Stimulated activated CD8-positive, alpha-beta memory T cell treated with anti-CD3 and anti-CD28 coated beads, Interleukin-4, amount 100 ng/mL, for 48 hours (primary cell): ENCODE results near the gene DPY19L2.
"Not testable (repeated sequence)": the region's sequence is repeated elsewhere in the genome, so short reads cannot be mapped to it uniquely, and the experiment has no call there.

Experiments used
- DNase-seq: peaks from one replicate; pipeline ENCODE4 v3.0.0-alpha.2; 2020

Gene DPY19L2

DNA sequence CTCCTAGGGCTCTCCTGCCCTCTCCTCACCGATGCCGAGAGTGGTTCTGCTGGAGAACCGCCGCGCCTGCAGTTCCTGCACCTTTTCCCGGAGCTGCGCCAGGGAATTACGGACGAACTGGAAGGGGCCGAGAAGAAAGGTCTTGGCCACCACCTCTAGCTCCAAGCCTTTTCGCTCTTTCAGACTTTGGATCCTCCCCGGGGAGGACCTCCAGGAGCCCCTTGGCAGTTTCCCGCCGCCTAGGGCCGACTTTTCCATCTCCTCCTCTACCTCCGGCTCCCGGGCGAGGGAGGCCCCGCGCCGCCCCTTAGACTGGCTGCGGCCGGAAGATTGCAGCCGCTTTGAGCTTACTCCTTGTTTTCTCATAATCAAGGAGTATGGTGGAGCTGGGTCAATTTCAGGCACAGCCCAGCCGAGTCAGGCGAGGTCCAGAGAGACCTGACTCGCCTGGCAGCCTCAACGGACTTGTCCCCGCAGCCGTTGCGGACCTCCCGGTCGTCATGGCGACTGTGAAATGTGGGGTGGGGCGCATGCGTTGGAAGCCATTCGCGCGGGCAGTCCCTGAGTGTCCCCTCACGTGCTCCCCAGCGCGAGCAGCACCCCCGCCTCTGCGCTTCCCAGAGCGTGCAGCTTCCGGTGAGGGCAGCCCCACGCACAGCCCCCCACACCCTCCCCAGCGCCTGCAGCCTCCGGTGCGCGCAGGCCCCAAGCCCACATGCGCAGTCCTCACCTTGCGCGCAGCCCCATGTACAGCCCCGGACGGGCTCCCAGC lies at the start of gene DPY19L2:
Gene DPY19L2, minus strand, starts transcription at position 466 of the 772 bp plus-strand sequence. Its CDS starts 100 bp downstream, at position 366.
- peak; percentile 80 for DNase-seq

DNA sequence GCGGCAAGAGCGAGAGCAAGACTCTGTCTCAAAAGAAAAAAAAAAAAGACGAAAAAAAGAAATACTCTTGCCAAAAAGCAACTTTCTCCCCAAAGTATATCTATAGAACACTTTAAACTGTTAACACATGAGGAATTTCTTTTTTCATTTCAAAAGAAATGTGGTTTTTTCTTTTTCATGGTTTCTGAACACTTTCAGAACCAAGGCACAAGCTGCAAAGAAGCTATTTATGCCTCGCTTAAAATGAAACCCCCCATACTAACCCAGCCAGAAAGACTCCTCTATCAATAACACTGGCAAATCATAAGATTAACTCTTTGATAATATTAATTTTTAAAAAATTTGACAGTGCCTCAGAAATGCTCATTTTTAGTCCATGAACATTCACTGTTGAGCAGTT lies 48.6 kb upstream of the DPY19L2 start:
- not testable (repeated sequence) for DNase-seq

DNA sequence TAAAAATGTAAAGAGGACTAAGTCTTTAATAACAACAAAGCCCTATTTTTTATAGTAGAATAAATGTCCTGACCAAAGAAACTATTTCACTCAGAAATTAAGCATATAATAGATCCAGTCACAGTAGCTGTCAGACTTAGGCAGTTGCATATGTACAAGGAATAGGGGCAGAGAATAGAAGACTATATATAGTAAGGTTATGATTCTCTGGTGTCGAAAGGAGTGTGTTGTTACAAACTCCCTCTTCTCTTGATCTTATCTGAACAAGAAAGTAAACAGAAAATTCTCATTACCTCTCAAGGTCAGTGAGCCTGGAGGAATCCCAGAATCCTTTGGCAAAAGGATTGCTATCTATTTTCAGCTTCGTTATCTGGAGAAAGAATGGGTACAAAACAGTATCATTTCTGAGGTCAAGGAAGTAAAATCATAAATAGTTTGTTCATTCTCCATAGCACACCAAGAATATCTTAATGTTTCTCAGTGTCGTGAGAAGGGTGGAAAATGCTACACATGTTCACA lies 46.9 kb upstream of the DPY19L2 start:
- DNase-seq: not testable (repeated sequence)

DNA sequence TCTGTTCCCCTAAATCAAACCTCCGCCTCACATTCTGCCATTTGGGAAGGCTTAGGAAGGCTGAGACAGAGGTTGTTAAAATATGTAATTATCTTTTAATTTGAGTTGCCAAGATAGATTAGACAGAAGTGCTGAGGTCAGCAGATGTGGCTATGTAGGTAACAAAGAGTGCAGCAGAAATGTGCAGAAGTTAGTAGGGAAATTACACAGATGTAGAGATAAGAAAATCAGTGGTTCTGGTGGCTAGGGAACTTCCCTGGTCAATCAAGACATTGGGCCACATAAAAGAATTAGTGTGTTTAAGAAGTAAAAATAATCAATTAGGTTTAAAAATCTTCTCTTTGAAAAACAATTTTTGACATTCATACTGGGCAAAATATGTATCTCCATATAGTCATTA lies 46.1 kb upstream of the DPY19L2 start:
- DNase-seq: not testable (repeated sequence)

DNA sequence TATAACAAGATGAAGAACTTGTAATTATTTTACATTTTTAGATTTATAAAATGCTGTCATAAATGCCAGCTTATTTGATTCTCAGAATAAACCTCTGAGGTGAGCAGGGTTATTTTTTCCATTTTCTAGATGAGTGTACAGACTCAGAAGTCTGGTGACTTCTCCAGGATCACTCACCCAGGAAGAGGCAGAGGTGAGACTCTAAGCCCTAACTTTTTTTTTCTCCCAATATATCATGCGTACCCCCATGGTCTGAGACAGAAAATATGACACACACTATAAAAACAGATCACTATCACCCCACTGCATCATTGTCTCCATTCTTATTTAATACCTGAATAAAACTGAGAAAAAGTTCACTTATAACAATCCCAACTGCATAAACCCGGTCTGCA lies 45.4 kb upstream of the DPY19L2 start:
- not testable (repeated sequence) for DNase-seq

DNA sequence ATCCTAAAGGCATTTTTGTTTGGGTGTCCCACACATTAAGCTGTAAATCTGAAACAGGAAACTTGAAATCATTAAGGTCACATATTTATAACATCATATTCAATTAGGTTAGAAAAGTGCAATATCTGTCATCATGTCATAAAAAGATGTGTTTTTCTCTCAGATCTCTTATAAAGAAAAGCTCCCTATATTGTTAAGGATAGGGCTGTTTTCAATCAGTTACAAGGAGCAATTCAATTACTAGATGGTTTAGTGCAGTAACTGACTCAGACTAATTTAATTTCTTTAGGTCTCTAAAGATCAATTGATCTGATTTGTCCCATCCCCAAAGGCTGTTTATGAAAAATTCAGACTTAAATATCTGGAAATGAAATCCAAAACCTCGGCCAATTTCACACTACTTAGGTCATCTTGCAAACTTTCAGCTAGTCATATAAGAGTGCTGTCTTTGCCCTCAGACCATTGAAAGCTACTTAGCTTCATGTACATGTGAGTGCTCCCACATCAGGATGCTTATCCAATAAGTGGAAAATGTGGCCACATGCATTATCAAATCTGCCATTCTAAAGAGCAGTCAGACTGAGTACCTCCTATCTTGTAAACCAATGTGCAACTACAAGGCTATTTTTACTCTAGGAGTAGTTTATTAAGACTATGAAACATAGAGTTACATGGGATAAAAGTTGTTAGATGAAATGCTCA lies 44.8 kb upstream of the DPY19L2 start:
- DNase-seq: not testable (repeated sequence)

DNA sequence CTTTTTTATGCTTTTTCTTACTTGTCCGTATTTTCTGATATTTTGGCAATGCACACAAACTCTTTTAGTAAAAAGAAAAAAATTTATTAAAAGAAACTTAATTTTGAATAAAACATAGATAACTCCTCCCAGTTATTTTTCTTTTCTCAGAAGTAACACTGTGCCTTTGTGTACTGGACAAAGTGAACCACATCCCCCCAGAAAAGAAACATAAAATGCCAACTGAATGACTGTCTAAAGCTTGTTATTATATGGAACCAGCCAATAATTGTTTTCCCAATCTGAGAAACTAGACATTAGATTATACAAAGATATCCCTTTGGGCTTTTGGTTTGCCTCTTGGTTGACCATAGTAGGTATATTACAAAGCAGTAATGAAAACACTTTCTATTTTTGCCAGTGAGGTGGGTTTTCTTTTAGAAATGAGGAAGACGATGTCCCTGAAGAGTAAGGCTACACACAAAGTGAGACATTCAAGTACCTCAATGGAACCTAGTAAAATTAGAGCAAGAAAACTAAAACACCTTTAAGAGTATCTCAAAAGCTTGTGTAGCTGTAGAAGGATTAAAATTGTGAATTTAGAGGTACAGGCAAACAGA lies 44.2 kb upstream of the DPY19L2 start:
- not testable (repeated sequence) for DNase-seq

DNA sequence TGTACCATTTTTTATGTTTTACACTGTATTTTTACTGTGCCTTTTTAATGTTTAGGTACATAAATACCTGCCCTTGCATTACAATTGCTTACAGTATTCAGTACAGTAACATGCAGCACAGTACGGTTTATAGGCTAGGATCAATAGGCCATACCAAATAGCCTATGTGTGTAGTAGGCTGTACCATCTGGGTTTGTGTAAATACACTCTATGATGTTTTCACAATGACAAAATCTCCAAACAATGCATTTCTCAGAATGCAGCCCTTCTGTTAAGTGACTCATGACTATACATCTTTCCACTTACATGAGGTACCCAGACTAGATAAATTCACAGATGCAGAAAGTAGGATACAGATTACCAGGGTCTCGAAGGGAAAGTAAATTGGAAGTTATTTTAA lies 43.0 kb upstream of the DPY19L2 start:
- not testable (repeated sequence) for DNase-seq

DNA sequence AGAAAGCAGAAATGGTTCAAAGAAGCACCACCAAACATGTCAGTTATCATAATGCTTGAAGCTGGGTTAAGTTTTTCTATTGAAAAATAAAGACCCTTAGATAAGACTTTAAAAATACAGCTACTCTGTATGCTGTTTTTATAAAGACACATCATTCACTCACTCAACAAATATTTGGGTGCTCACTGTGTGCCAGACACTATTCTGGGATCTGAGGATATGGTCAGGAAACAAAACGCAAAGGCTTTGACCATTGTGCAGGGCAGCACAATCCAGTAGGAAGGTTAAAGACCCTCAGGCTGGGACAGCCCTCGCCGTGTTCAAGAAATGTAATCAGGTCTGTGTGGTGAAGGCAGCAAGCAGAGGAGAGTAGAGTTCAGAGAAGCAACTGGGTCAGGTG lies 38.0 kb upstream of the DPY19L2 start:
- no peak for DNase-seq

DNA sequence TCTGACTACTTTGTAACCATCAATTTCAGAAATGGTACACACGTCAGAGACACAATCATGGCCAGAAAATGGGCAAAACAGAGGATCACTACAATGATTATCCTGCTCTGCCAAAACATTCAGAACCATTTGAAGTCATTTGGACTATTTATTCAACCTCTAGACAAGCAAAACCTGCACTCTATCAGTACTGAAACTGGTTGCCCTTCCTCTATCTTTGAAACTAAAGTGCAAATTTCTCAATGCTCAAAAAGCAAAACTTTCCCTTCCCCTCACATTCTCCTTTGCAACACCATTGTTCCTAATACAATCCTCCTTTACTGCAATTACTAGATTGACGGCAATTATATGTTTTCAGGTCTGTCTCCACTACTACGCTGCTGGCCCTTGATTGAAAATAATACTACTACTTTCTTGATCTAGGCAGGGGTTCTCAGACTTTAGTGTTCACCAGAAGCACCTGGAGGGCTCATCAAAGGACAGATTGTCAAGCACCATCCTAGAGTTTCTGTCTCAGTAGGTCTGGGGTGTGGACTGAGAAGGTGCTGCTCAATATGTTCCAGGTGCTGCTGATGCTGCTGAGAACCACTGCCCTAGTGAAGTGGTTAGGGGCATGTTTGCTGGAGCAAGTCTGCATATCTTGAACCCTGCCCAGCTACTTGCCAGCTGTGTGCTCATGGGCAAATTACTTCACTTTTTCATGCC lies 31.5 kb upstream of the DPY19L2 start:
- DNase-seq: not testable (repeated sequence)

DNA sequence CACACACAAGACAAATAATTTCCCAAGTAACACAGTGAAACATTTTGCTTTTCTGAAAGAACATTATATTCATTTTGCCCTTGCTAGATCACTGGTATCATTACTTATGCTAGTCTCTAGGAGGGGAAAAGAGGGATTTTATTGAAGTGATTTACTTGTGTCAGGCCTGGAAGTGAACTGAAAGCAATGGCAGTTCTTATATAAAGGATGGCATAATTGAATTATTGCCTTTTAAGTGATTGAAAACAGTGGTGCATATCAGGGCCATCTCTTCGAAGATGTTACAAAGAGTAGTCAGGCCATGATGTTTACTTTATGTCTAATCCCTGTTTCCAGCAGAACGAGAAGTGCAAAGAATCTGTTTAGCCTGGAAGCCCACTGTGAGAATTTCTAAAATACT lies 30.7 kb upstream of the DPY19L2 start:
- not testable (repeated sequence) for DNase-seq

DNA sequence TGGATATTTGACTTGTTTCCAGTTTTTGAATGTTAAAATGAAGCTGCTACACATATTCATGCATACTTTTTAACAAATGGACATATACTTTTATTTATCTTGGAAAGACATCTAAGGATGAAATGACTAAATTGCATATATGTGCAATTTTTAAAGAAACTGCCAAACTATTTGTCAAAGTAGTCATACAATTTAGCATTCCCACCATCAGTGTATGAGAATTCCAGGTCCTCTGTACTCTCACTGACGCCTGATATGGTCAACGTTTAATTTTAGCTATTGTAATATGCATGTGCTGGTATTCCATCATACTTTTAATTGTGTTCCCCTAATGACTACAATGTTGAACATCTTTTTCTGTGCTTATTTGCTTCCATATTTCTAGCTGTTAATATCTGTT lies 22.5 kb upstream of the DPY19L2 start:
- not testable (repeated sequence) for DNase-seq

DNA sequence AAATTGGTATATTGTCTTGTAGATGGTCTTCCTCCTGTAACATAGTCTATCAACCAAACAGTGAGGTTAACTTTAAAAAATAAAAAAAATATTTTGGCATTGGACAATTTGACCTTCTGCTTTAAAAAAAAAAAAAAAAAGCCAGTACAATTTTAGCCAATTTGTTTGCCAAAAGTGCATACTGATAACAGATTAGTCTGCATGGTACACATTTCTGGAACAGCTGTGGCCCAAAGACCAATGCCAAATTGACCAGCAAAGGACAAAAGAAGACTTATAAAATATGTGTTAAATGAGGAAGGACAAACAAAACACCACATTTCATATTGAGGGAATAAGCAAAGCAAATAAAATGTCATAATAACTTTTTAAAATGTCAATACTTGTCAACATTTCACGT lies 20.8 kb upstream of the DPY19L2 start:
- not testable (repeated sequence) for DNase-seq

DNA sequence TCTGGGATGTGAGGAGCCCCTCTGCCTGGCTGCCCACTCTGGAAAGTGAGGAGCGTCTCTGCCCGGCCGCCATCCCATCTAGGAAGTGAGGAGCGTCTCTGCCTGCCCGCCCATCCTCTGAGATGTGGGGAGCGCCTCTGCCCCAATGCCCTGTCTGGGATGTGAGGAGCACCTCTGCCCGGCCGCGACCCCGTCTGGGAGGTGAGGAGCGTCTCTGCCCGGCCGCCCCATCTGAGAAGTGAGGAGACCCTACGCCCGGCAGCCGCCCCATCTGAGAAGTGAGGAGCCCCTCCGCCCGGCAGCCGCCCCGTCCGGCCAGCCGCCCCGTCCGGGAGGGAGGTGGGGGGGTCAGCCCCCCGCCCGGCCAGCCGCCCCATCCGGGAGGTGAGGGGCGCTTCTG lies 18.3 kb upstream of the DPY19L2 start:
- DNase-seq: not testable (repeated sequence)

DNA sequence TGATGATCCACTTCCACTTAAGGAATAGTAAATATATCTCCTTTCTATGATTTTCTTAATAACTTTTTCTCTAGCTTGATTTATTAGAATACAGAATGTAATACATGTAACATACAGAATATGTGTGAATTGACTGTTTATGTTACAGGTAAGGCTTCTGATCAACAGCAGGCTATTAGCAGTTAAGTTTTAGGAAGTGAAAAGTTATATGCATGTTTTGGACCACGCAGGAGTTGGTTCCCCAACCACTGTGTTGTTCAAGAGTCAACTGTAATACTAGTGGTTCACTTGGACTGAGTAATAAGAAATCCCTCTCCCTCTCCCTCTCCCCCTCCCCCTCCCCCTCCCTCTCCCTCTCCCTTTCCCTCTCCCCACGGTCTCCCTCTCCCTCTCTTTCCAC lies 17.5 kb upstream of the DPY19L2 start:
- DNase-seq: not testable (repeated sequence)

DNA sequence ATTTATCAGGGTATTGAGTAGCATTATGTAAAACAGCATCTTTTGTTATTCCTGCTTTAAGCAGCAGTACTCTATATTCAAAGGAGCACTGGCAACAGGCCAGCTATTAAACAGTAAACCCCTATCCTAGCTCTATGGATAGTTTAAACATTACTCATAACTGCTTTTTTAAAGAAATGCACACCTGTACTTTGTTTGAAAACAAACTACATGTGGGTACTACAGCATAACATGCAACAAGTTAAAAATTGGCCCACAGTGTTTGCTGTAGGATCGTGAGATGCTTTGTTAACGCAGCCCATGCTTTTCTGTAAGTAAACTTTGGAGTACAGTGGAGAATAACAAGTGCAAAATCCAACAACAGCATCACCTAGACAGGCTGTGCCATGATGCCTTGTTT lies 14.3 kb upstream of the DPY19L2 start:
- DNase-seq: not testable (repeated sequence)

DNA sequence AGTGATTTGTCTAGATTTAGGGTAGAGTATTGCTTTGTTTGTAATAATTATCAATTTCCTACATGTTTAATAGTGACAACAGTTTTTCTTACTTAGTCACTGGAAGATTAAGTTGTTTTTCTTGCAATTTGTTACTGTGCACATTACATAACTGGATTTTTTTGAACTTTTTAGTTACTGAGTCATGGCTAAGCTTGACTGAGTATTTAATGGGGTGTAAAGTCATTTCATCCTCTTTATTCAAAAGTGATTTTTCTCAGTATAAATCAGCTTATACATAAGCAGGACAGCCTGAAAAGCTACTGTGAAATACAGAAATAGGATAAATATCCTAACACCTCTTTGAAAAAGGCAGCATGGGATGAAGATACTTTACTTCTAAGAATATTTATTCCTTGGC lies 12.5 kb upstream of the DPY19L2 start:
- DNase-seq: not testable (repeated sequence)

DNA sequence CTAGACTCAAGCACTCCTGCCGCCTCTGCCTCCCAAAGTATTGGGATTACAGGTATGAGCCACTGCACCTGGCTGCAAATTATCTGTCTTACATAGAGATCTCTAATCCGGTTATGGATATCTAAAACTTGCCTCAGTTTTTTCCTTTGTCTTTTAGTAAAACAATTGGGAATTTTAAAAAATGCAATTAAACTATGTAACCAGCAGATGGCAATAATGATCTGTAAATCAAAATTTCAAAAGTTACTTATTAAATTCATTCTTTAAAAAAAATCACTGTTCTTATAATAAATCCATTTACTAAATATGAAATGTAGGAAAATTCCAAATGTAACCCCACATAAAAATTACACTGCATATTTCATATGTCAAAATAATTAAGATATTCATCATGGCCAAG lies 4.3 kb upstream of the DPY19L2 start:
- not testable (repeated sequence) for DNase-seq

DNA sequence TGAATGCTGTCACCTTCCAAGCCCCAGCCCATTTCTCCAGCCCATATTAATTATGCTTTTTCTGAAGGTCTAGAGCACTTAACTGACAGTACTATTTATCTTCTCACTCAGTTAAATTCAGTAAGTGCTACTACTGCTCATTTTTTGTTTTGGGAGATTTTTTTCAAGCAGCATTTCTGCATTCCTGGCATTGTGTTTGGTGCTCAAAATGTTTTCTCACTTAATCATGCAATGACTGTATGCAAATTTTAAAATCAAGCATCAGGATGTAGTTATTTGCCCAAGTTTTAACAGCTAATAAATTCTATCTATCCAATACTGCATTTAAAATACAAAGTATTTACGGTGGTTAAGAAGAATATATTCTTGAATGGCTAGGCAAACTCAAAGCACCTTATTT lies 1.6 kb upstream of the DPY19L2 start:
- DNase-seq: not testable (repeated sequence)

DNA sequence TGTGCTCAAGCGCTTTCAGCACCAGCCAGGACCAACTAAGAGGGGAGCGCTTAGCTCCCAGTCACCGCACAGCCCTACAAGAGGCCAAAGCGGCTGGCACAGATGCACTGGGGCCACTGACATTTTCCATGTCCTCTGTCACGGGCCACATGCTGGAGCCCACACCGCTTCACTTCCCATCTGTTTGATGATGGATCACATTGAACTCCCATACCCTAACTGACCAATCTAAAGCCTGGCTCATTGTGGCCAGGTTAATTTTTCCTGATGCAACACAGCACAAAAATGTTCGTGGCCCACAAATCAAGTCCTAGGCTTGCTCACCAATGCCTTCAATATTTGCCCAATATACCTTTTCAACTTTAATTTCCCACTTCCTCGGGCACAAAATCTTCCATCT lies 1.1 kb upstream of the DPY19L2 start:
- not testable (repeated sequence) for DNase-seq

DNA sequence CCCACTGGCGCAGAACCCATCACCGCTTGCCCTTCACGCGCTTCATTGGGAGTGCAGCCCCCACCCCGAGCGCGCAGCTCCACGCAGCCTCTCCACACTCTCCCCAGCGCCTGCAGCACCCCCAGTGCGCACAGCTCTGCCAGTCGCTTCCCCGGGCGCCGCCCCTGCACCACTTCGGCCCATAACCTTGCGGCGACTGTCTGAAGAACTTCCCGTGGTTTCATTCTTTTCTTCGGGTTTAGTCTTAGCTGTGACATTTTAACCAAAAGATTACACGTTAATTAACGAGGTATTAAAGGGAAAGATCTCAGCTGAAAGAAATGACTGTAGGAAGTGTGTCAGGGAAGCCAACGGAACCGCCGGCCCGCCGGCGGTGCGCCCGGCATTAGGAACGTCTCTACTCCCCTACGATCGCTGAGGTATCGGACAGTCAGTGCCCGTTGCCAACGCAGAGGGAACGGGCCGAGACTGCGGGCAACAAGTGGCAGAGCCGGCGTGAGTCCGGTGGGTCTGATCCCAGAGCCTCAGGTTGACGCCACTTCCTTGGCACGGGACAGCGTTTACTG lies 590 bp upstream of the DPY19L2 start:
- peak; percentile 37 for DNase-seq

DNA sequence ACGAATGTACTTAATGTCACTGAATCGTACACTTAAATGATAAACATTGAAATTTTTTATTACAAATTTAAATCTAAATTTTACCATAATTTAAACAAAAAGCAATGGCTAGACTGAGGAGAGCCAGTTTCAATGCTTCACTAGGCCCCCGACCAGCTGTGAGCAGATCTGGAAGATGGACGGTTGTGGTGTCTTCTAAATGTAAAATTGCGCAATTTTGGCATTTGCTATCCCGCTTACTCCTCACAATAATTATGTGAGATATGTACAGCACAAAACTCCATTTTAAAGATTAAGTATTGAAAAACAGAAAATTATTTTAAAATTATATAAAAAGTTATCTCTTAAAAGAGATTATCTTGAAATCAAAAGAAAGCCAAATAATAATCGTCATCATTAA lies 5.3 kb downstream of the DPY19L2 start:
- not testable (repeated sequence) for DNase-seq

DNA sequence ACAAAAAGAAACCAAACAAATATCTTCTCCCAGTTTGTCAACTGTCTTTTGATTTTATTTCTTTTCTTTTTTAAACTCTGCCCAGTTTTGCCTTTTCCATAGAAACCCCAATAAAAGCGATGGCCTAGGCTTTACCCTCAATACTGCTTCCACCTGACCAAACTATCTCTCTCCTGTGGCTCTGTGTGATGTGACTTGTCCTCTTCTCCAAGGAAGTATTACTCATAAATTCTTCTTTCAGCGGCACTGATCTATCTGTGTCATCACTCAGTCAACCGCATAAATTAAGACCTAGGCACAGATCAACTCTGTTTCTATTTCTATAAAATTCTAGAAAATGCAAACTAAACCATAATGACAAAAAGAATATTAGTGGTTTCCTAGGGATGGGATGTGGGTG lies 9.8 kb downstream of the DPY19L2 start:
- DNase-seq: not testable (repeated sequence)
